Kidney (tissue), 14 donors: ENCODE measurements around the gene CCT7. TPM values are rescaled to one million over a fixed set of nuclear protein-coding genes. Genes with fewer than 3 reads are reported as not detected.

Experiments
- DNase-seq, 5 donors: peaks; one replicate each; pipeline ENCODE4 v3.0.0-alpha.2; 2013 to 2020
- FAIRE-seq: peaks from 2 replicates; lab custom pipeline; 2012; peaks lifted over from hg19 to GRCh38; lab: Jason Lieb, UNC
- H3K27ac ChIP-seq, 2 donors: one replicate each; pipeline ENCODE4 v1.7.0; 2013; ENCODE audit warnings: low read depth in 2 of 2, low read length in 2 of 2, inconsistent platforms in 1 of 2
- H3K27me3 ChIP-seq: one replicate; pipeline ENCODE4 v1.7.1; 2013; ENCODE audit warnings: low read length, inconsistent platforms; ENCODE audit not compliant: control insufficient read depth, insufficient read depth
- H3K36me3 ChIP-seq, 3 donors: one replicate each; pipeline versions ENCODE4 v1.7.0 to v1.7.1; 2013; ENCODE audit warnings: low read length in 3 of 3, control low read depth in 1 of 3, inconsistent platforms in 1 of 3; ENCODE audit not compliant: insufficient read depth in 3 of 3, control insufficient read depth in 2 of 3
- H3K4me1 ChIP-seq, 3 donors: one replicate each; pipeline versions ENCODE4 v1.7.0 to v1.7.1; 2013; ENCODE audit warnings: low read length in 3 of 3, inconsistent platforms in 1 of 3, low read depth in 1 of 3; ENCODE audit not compliant: control insufficient read depth in 2 of 3, insufficient read depth in 2 of 3
- H3K4me3 ChIP-seq, 3 donors: one replicate each; pipeline versions ENCODE4 v1.7.0 to v1.8.1; 2013; ENCODE audit warnings: low read length in 3 of 3, control low read depth in 1 of 3, inconsistent platforms in 1 of 3
- H3K9ac ChIP-seq, 3 donors: one replicate each; pipeline versions ENCODE4 v1.7.0 to v1.7.1; 2013; ENCODE audit warnings: low read length in 3 of 3, control low read depth in 1 of 3, inconsistent platforms in 1 of 3
- H3K9me3 ChIP-seq, 3 donors: one replicate each; pipeline versions ENCODE4 v1.7.0 to v1.7.1; 2013; ENCODE audit warnings: low read length in 3 of 3, control low read depth in 1 of 3, inconsistent platforms in 1 of 3; ENCODE audit not compliant: control insufficient read depth in 2 of 3, insufficient read depth in 1 of 3
- CTCF ChIP-seq: IDR thresholded peaks from 3 replicates; pipeline ENCODE4 v1.5.1; 2012; ENCODE audit warnings: mild to moderate bottlenecking, moderate library complexity, borderline replicate concordance; ENCODE audit not compliant: insufficient read depth; ENCODE audit errors: extremely low read depth
- intact Hi-C: fragments of 100-400 bp; cut with DNase I; formaldehyde crosslinking; loops from one replicate; pipeline ENCODE4 v1.11.1; 2022
- polyA plus RNA-seq: library from polyadenylated mRNA; stranded (reverse); fragments of 350-450 nt; fragmentation: Illumina TruSeq; extraction: RNeasy Lipid Tissue Mini Kit (QIAGEN cat#74804); gene quantifications from one replicate; pipeline ENCODE4 v1.2.3, GENCODE V29; 2014; ENCODE audit warnings: low read depth, low replicate concordance; ENCODE audit not compliant: insufficient read depth
- total RNA-seq: library from RNA; stranded (reverse); fragmentation: NEBNext Ultra II Directional; extraction: Animal tissue kit (Norgen Biotek cat#: 25700); gene quantifications from one replicate; pipeline ENCODE4 v1.2.1, GENCODE V29; 2021
- donor health status: control.
- donor health status: control.
- donor health status: control.
- donor health status: control.
- donor health status: control.
- donor health status: DM: yes; HTN: yes; CAD: no.
- donor health status: Normal renal cell carcinoma (clear cell type).

Gene CCT7
- total and polyA plus RNA-seq, 2 donors from 2014 or later, result 164 to 173 TPM

DNA sequence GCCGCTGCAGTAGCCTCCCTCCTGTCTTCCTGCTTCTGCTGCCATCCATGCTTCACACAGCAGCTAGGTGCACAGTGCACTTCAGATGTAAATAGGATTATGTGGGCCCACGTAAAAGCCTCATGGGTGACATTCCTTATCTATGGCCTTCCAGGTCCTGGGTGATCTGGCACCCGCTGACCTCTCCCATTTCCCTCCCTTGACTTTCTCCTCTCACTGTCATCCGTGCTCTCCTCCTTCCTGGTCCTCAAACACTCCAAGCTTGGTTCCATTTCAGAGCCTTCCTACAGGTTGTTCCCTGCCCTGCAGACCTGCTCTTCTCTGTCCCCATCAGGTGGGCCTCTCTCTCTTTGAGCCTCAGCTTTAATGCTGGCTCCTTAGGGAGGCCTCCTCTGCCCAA is 24.1 kb upstream of the CCT7 start:
- no peak for TF ChIP-seq CTCF
- DNase-seq (no peak), FAIRE-seq (no peak)
- no peak overlapping the region for H3K27ac ChIP-seq
- H3K27me3 ChIP-seq, result peaks cover 2% of the 10 kb centered on the region
- intact Hi-C loops, result no loop called here
- H3K9me3 ChIP-seq, result no peaks in the 10 kb centered on the region
- H3K4me3 ChIP-seq, result no peak overlapping the region
- no peaks in the 10 kb centered on the region for H3K36me3 ChIP-seq
- no peak overlapping the region for H3K9ac ChIP-seq
- H3K4me1 ChIP-seq, result peaks cover 0 to 3% (median 2%) of the 10 kb centered on the region in 3 donors

DNA sequence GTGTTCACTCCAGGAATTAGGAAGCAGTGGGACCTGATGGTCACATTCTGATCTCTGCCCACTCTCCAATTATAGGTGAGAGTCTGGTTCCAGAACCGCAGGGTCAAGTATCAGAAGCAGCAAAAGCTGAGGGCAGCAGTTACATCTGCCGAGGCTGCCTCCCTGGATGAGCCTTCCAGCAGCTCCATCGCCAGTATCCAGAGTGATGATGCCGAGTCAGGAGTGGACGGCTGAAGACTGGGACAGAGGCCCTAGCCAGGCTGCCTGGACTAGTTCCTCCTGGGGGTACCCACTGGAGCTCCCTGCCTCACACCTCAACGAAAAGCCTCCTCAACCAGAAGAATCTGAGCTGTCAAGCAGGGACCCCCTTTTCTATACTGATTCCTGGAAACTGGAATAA is 23.4 kb upstream of the CCT7 start:
- H3K4me3 ChIP-seq, result no peak overlapping the region
- FAIRE-seq, result no peak
- intact Hi-C loops, result no loop called here

DNA sequence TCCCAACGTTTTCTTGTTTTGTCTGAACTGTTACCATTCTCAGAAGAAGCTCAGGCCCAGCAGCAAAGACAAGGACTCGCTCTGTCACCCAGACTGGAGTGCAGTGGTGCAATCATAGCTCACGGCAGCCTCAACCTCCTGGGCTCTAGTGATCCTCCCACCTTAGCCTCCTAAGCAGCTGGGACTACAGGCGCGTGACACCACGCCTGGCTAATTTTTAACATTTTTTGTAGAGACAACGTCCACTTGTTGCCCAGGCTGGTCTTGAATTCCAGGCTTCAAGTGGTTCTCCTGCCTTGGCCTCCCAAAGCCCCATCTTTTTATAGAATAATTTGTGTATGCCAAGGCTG is 22.0 kb upstream of the CCT7 start:
- H3K27ac ChIP-seq, result no peak overlapping the region
- no peak overlapping the region for H3K4me3 ChIP-seq
- peaks cover 0 to 5% (median 2%) of the 10 kb centered on the region in 3 donors for H3K4me1 ChIP-seq
- no peaks in the 10 kb centered on the region for H3K9me3 ChIP-seq
- peaks cover 2% of the 10 kb centered on the region for H3K27me3 ChIP-seq
- H3K9ac ChIP-seq, result no peak overlapping the region
- intact Hi-C loops, result no loop called here
- no peak for FAIRE-seq
- no peak for TF ChIP-seq CTCF
- no peak for DNase-seq
- H3K36me3 ChIP-seq, result no peaks in the 10 kb centered on the region

More for the DNA sequence above, 23.4 kb upstream of the CCT7 start:
- Histone ChIP-seq H3K9me3 (no peaks in the 10 kb centered on the region), H3K27ac (no peak overlapping the region), H3K36me3 (no peaks in the 10 kb centered on the region), H3K9ac (no peak overlapping the region), H3K4me1 (peaks cover 0 to 5% (median 2%) of the 10 kb centered on the region in 3 donors), H3K27me3 (peaks cover 2% of the 10 kb centered on the region)
- TF ChIP-seq CTCF, result no peak
- DNase-seq, result no peak
